Stimulated activated CD4-positive, alpha-beta T cell treated with anti-CD3 and anti-CD28 coated beads, Interleukin-12 subunit alpha, Interleukin-12 subunit beta, amount 100 ng/mL, for 48 hours (primary cell): ENCODE results near the gene PYGB.
A peak's percentile ranks its signal among the peaks of the same experiment; 100 is the strongest.

Experiments
- DNase-seq, 3 donors: peaks; one replicate each; pipeline ENCODE4 v3.0.0-alpha.2; 2020; ENCODE audit warnings: low read depth in 2 of 3, low spot score in 1 of 3

PYGB gene

GRCh38 chr20:25247956-25248785, at the start of gene PYGB:
PYGB (plus strand) TSS chr20:25248085; CDS start chr20:25248179, 94 bp downstream.
- DNase-seq = peak; percentile 56 to 65 (median 62)

DNA sequence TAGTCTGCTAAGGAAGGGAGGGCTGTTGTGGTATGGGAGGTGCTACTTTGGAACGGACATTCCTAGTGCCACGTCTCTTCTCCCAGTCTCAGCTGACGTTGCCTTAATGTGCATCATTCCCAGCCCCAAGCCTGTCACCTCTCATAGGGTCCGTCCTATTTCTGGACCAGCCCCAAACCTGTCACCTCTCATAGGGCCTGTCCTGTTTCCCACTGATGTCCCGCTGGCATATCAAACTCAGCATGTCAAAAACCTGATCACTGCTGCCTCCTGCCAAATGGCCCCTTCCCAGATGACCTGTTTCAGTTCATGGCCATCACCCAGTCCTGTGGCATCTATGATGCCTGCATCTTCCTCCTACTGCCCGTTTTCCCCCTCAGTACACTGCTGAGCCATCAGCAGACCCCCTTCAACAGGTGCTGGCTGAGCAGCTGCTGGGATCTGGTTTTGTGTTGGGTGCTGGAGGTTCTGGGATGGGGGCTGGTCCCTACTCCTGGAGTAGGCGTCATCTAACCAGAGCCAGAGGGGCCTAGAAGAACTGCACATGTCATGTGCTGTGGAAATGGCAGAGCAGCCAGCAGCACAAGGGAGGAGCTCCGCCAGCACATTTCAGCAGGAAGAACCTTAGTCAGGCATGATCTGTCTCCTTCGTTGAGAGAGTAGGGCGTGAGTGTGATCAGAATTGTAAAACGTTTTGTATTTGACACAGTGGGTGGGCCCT, 49.1 kb upstream of the PYGB start:
- DNase-seq = no peak

- no peak for DNase-seq
Measured at GRCh38 chr20:25199473-25200260, 48.2 kb upstream of the PYGB start.

GRCh38 chr20:25203089-25203488, 44.8 kb upstream of the PYGB start:
- DNase-seq = no peak

GRCh38 chr20:25203871-25204320, 44.0 kb upstream of the PYGB start:
- DNase-seq = no peak

- no peak for DNase-seq
Measured at GRCh38 chr20:25204550-25205276, 43.2 kb upstream of the PYGB start.

DNA sequence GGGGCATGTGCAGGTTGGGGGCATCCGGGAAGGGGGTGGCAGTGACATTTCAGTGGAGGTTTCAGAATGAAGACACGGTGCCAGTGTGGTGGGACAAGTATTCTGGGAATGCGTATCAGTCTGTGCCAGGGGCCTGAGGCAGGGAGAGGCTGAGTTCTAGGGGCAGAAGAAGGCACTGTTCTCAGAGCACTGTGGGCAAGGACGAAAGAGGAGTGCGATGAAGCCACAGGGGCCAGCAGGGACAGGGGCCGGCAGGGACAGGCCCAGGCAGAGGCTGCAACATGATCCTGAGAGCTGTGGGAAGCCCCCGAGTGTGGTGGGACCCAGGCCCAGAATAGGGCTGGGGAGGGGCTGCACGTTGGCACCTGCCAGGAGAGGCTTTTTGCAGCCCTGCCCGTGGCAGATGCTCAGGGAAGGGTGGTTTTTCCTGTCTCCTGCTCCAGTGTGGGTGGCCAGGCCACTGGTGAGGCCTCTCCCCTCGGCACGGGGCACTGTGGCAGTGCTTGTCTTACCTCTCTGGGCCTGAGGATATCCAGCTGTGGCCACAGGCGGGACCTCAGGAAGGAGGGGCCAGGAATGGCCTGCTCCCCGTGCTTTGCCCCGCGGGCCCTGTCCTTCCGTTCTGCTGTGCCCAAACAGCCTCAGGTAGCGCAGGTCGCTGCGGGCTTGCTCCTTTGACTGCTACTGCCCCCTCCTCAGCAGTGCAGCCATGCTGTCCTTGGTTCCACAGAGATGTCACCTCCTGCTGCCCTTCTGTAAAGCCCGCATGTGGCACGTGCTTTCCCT, 42.4 kb upstream of the PYGB start:
- DNase-seq = no peak

DNA sequence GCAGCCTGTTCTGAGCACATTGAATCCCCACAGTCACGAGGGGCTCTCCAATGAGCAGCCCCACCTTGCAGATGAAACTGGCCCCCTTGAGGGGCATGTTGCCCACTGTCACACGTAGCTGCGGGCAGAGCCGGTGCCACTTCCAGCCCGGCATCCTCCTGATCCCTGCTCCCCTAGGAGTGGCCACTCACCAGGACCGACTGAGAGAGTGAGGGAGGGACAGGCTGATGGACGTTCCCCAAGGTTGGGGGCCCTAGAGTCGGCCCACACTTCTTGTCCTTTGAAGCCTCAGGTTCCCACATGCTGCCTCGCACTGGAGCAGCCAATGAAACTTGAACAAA, 41.9 kb upstream of the PYGB start:
- DNase-seq = no peak

- DNase-seq = no peak
Measured at GRCh38 chr20:25206548-25206947, 41.3 kb upstream of the PYGB start.

- DNase-seq = no peak
Measured at GRCh38 chr20:25207149-25207959, 40.5 kb upstream of the PYGB start.

DNA sequence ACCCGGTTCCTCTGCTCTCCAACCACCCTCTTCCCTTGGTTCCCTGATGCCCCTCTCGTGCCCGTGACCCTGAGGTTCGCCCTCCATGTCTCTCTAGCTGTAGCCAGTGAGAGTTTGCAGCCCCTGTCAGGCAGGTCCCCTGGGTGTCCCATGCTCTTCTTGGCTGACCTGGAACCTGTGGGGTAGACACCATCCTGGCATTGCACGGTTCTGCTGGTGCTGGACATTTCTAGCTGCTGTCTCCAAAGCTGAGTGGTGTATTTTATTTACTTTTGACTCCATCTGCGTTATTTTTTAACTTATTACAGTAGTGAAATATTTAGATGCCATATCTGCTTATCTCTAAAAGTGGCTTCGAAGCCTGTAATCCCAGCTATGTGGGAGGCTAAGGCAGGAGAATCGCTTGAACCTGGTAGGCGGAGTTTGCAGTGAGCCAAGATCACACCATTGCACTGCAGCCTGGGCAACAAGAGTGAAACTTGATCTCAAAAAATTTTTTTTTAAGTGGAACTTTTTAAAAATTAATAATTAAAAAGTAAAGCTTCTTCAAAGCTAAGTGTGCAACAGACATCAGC, 39.8 kb upstream of the PYGB start:
- no peak for DNase-seq

GRCh38 chr20:25209400-25209799, 38.5 kb upstream of the PYGB start:
- DNase-seq = no peak

- no peak for DNase-seq
Measured at GRCh38 chr20:25209911-25210310, 38.0 kb upstream of the PYGB start.

DNA sequence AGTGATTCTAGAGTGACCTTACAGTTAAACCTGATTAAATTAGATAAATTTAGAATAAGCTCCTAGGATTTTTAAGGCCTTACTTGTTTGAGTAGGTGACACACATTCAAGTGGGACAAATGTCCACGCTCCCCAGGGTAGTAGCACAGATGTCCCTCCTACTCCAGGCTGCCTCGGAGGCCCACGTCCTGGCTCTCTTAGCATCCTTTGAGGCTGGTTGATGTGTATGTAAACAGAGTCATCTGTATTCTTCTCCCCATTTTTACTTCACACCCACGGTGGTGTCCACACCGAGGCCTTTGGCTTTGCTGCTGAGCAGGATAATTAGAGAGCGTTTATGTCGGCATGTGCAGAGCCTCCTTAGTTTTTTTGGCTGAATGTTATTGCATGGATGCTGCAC, 36.6 kb upstream of the PYGB start:
- DNase-seq = no peak

GRCh38 chr20:25212242-25212641, 35.6 kb upstream of the PYGB start:
- DNase-seq = no peak

GRCh38 chr20:25213566-25214425, 34.1 kb upstream of the PYGB start:
- no peak for DNase-seq

GRCh38 chr20:25214426-25214790, 33.5 kb upstream of the PYGB start:
- DNase-seq = no peak

- no peak for DNase-seq
Measured at GRCh38 chr20:25214819-25215218, 33.1 kb upstream of the PYGB start.
